Keratinocyte (primary cell): ENCODE results near the gene ZIC4.

Experiments used
- EZH2 ChIP-seq: IDR thresholded peaks from one replicate; pipeline ENCODE4 v1.6.1; 2012; ENCODE audit warnings: inconsistent platforms, mild to moderate bottlenecking, low read length, moderate library complexity
- TF ChIP-seq, protein P1 (sequence below), 3 experiments: IDR thresholded peaks in 1 of 3; conservative IDR thresholded peaks in 1 of 3; optimal IDR thresholded peaks in 1 of 3; 2 replicates in 2 of 3; 3 replicates in 1 of 3; pipeline versions ENCODE3 to v1.5.1; 2011; ENCODE audit warnings: low read length in 3 of 3, mild to moderate bottlenecking in 3 of 3, moderate library complexity in 2 of 3, control low read depth in 1 of 3, inconsistent platforms in 1 of 3; ENCODE audit not compliant: insufficient read depth in 2 of 3; ENCODE audit errors: extremely low read depth in 1 of 3

DNA sequence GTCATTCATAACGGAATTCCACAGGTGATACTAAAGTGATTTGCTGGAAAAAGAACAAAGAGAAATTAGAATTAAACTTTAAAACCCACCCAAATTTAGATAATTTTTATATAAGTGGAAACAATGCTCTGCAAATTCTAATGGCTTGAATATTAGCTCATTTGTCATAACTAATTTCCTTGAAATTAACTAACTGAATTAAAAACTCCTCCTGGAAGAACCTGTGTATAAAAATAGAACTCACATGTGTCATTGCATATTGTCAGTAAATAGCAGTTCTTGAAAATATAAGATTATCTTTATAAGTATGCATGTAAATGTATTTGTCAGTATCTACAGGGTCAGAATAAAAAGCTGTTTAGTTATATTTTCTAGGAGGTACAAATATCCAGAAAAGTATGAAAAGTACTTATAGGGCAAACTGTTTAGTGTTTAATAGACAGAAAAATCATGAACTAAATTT, 19.1 kb upstream of the ZIC4 start:
- TF ChIP-seq, protein P1, sequence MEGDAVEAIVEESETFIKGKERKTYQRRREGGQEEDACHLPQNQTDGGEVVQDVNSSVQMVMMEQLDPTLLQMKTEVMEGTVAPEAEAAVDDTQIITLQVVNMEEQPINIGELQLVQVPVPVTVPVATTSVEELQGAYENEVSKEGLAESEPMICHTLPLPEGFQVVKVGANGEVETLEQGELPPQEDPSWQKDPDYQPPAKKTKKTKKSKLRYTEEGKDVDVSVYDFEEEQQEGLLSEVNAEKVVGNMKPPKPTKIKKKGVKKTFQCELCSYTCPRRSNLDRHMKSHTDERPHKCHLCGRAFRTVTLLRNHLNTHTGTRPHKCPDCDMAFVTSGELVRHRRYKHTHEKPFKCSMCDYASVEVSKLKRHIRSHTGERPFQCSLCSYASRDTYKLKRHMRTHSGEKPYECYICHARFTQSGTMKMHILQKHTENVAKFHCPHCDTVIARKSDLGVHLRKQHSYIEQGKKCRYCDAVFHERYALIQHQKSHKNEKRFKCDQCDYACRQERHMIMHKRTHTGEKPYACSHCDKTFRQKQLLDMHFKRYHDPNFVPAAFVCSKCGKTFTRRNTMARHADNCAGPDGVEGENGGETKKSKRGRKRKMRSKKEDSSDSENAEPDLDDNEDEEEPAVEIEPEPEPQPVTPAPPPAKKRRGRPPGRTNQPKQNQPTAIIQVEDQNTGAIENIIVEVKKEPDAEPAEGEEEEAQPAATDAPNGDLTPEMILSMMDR (optimal IDR thresholded peaks at IDR 0.05 in 1 of 3, IDR thresholded peaks at IDR 0.05 in 1 of 3, conservative IDR thresholded peaks at IDR 0.05 in 1 of 3; ENCODE audit: extremely low read depth in 1 of 3, insufficient read depth in 2 of 3, low read length in 3 of 3): no peak
- no peak for TF ChIP-seq EZH2
